Left lung (tissue), 10 donors: ENCODE results near the gene PKNOX2. TPM values are rescaled to one million over a fixed set of nuclear protein-coding genes. Genes with fewer than 3 reads are reported as not detected.
A peak's percentile ranks its signal among the peaks of the same experiment; 100 is the strongest.

ENCODE experiments used
- ATAC-seq: fragments of 200-7000 bp; cut with Tn5 transposase; one replicate; pipeline ENCODE4 v1.9.1; 2020; ENCODE audit warnings: moderate library complexity
- DNase-seq, 4 donors: peaks; one replicate each; pipeline ENCODE4 v3.0.0-alpha.2; 2013 to 2020
- H3K27ac ChIP-seq, 2 donors: fragments of 200-600 bp; sonication (generic) in 1 of 2; one replicate each; pipeline versions ENCODE4 v1.5.0 to v1.8.0; 2020 to 2021
- H3K27me3 ChIP-seq, 2 donors: fragments of 200-600 bp; sonication (generic) in 1 of 2; one replicate each; pipeline versions ENCODE4 v1.5.0 to v1.8.0; 2020 to 2021
- H3K36me3 ChIP-seq, 2 donors: fragments of 200-600 bp; sonication (generic) in 1 of 2; one replicate each; pipeline versions ENCODE4 v1.5.0 to v1.8.0; 2020 to 2021
- H3K4me1 ChIP-seq, 2 donors: fragments of 200-600 bp; one replicate each; pipeline ENCODE4 v1.8.0; 2021
- H3K4me3 ChIP-seq, 2 donors: fragments of 200-600 bp; sonication (generic) in 1 of 2; one replicate each; pipeline versions ENCODE4 v1.5.0 to v1.8.0; 2020 to 2021; ENCODE audit warnings: mild to moderate bottlenecking in 1 of 2
- H3K9me3 ChIP-seq, 2 donors: fragments of 200-600 bp; sonication (generic) in 1 of 2; one replicate each; pipeline versions ENCODE4 v1.5.0 to v1.8.0; 2020 to 2021
- CTCF ChIP-seq, 2 donors: fragments of 200-600 bp; sonication (generic) in 1 of 2; IDR thresholded peaks; one replicate each; pipeline versions ENCODE4 v1.5.0 to v1.8.0; 2021; ENCODE audit warnings: antibody characterized with exemption in 2 of 2
- intact Hi-C, 2 donors: fragments of 100-400 bp; cut with DNase I; formaldehyde crosslinking; loops; one replicate each; pipeline versions ENCODE4 v1.11.2 to v1.14.2; 2022
- polyA plus RNA-seq, 6 donors: library from polyadenylated mRNA; unstranded; fragments of 120-200 nt; gene quantifications; one replicate each; pipeline ENCODE4 v1.2.1, GENCODE V29; 2013; ENCODE audit not compliant: insufficient read length in 6 of 6
- total RNA-seq, 2 donors: library from RNA; stranded (reverse); fragmentation: NEBNext Ultra II Directional; extraction: Animal tissue kit (Norgen Biotek cat#: 25700); gene quantifications; one replicate each; pipeline ENCODE4 v1.2.1, GENCODE V29; 2021
- donor health status: DM: no; HTN: yes; CAD: no.
- donor health status: DM: no; HTN: no; CAD: no.

Gene PKNOX2
- total and polyA plus RNA-seq, 8 donors = 6.7 to 18.9 (median 16.7) TPM

- no peaks in the 10 kb centered on the region for H3K27me3 ChIP-seq
- H3K27ac ChIP-seq = no peak overlapping the region
- ATAC-seq = no peak
- TF ChIP-seq CTCF (IDR thresholded peaks at IDR 0.05) = no peak
- no peak for DNase-seq
- no peaks in the 10 kb centered on the region for H3K9me3 ChIP-seq
- H3K36me3 ChIP-seq = no peaks in the 10 kb centered on the region
- H3K4me3 ChIP-seq = no peak overlapping the region
- intact Hi-C loops = no loop called here
- H3K4me1 ChIP-seq = no peaks in the 10 kb centered on the region
These were observed 149.9 kb downstream of the PKNOX2 start for GRCh38 chr11:125314276-125315078.

GRCh38 chr11:125315079-125315740, 150.7 kb downstream of the PKNOX2 start:
- DNase-seq (peak in 1 of 4 donors; percentile 30), ATAC-seq (no peak)
- intact Hi-C loops = no loop called here

GRCh38 chr11:125317416-125317815, 152.9 kb downstream of the PKNOX2 start:
- no peak overlapping the region for H3K27ac ChIP-seq
- intact Hi-C loops = no loop called here
- no peaks in the 10 kb centered on the region for H3K4me1 ChIP-seq
- H3K4me3 ChIP-seq = no peak overlapping the region
- ATAC-seq = no peak
- peaks cover 0 to 6% of the 10 kb centered on the region in 2 donors for H3K27me3 ChIP-seq
- no peak for TF ChIP-seq CTCF (IDR thresholded peaks at IDR 0.05)
- no peaks in the 10 kb centered on the region for H3K36me3 ChIP-seq
- no peaks in the 10 kb centered on the region for H3K9me3 ChIP-seq
- no peak for DNase-seq

More at GRCh38 chr11:125315079-125315740, 150.7 kb downstream of the PKNOX2 start:
- no peaks in the 10 kb centered on the region for H3K9me3 ChIP-seq
- H3K27me3 ChIP-seq = no peaks in the 10 kb centered on the region
- no peaks in the 10 kb centered on the region for H3K4me1 ChIP-seq
- H3K4me3 ChIP-seq = no peak overlapping the region
- H3K27ac ChIP-seq = no peak overlapping the region
- H3K36me3 ChIP-seq = no peaks in the 10 kb centered on the region
- TF ChIP-seq CTCF (IDR thresholded peaks at IDR 0.05) = no peak

- ATAC-seq (no peak), DNase-seq (no peak)
- no peak for TF ChIP-seq CTCF (IDR thresholded peaks at IDR 0.05)
- Histone ChIP-seq H3K27ac (no peak overlapping the region), H3K9me3 (no peaks in the 10 kb centered on the region), H3K4me3 (no peak overlapping the region), H3K36me3 (no peaks in the 10 kb centered on the region), H3K27me3 (peaks cover 0 to 7% of the 10 kb centered on the region in 2 donors), H3K4me1 (no peaks in the 10 kb centered on the region)
- intact Hi-C loops = no loop called here
These were observed 155.1 kb downstream of the PKNOX2 start for GRCh38 chr11:125319649-125320048.

GRCh38 chr11:125320347-125321076, 156.0 kb downstream of the PKNOX2 start:
- DNase-seq = no peak
- no peak overlapping the region for H3K27ac ChIP-seq
- no peak for ATAC-seq
- no peaks in the 10 kb centered on the region for H3K9me3 ChIP-seq
- H3K36me3 ChIP-seq = no peaks in the 10 kb centered on the region
- no peaks in the 10 kb centered on the region for H3K4me1 ChIP-seq
- peaks cover 0 to 7% of the 10 kb centered on the region in 2 donors for H3K27me3 ChIP-seq
- intact Hi-C loops = no loop called here
- no peak for TF ChIP-seq CTCF (IDR thresholded peaks at IDR 0.05)
- no peak overlapping the region for H3K4me3 ChIP-seq
